K562 treated with DMSO at 1 percent for 4 hours (cell line): Measurements from ENCODE around the gene MLH3. TPM values are rescaled to one million over a fixed set of nuclear protein-coding genes. Genes with fewer than 3 reads are reported as not detected.

Experiments
- total RNA-seq: library from RNA; unstranded; fragments of 300-600 nt; gene quantifications from 2 replicates; pipeline ENCODE4 v1.2.3, GENCODE V29; 2022; ENCODE audit not compliant: insufficient read depth

Gene MLH3
- total RNA-seq, result 0.51 and 2.8 TPM in 2 replicates

DNA sequence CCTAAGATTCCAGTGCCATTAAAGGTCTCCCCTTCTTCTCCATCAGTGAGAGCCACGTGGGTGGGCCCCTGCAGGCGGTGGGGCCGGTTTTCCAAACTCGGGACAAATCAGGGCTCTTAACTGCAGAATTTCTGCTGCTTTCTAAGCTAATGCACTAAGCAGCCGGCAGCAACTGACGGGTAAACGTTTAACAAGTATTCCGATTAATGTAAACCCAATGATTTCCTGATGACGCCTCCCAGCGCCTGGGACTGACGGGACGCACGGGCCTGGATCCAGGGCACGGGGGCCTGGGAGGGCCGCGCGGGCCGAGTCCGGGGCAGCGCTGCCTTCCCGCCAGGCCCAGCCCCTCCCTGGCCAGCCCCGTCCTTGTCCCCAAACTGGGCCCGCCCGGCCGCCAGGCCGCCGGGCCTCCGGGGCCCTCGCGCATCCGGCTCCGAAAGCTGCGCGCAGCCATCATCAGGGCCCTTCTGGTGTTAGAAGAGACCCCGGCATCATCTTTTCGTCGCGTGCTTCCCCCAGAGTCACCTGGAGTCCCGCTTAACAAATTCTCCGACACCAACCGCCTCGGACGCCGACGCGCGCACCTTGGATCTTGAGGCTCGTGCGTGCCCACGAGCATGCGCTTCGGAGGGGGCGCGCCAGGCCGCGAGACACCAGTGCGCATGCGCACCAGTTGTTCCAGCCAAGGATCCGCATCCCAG, at the start of gene MLH3:
TSS of gene MLH3 (minus strand) at position 616 of the 704 bp plus-strand sequence. CDS start 1,812 bp downstream, outside the sequence.

DNA sequence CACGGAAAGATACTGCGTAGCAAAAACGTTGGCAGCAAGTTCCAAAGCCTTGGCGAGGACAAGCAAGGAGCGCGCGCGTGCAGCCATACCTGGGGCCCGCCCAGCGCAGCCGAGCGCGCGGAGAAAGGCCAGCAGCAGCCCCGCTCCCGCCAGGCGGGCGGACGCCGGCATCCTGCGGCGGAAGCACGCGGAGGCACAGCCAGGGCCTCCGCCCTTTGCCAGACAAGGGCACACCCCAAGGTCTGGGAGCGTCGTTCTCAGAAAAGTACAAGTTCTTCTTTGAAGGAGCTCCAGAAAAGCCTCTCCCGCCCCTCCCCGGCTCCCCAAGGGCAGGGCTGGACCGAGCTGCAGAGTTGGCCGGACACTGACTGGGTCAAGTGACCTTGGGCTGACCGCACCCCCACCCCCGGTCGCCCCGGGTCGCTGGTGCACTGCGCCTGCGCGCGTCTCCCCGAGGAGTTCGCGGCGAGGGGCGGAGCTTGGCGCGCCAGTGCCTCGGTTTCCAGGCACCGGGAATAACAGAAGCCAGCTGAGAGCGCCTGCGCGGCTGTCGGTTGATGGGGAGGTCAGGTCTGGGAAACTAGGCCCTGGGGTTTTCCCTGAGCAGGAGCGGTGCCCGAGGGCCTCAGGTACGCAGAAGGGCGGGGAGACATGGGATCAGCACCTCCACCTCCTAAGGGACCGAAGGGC, 18.0 kb upstream of the MLH3 start, which contains the start of gene ZC2HC1C:
TSS of gene ZC2HC1C (plus strand) at position 521 of the 690 bp plus-strand sequence. CDS start 933 bp downstream, outside the sequence.

DNA sequence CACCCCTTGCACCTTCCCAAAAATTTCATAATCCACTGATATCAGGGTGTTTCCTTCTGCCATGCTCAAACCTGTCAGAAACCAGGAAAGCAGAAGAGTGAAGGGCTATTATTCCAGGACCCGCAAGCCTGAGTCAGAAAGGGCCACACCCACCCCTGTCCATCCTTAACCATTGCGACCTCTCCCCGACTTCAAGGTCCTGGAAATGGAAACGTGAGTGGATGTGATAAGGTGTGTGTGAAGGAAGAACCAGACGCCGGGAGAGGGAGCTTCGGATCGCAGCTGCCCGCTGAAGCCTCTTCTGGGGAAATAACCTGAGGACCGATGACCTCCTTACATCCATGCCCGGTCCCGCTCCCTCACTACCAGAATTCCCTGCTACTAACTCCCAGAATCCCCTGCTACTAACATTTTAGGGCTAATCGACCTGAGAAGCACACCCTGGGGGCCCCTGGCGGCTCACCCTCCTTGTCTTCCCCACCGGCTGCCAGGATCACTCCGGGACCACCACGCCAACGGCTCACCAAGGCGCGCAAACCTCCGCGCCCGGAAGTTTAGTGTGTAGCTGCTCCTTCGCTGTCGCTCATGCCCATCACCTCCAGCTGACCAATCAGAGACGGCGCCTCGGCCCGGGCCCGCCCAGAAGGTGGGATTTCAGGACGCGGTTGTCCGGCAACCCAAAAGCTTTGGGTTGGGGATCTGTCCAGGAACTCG, 12.4 kb upstream of the MLH3 start, which contains the start of gene ACYP1:
TSS of gene ACYP1 (minus strand) at position 534 of the 714 bp plus-strand sequence. CDS start at position 63, 471 bp downstream.

DNA sequence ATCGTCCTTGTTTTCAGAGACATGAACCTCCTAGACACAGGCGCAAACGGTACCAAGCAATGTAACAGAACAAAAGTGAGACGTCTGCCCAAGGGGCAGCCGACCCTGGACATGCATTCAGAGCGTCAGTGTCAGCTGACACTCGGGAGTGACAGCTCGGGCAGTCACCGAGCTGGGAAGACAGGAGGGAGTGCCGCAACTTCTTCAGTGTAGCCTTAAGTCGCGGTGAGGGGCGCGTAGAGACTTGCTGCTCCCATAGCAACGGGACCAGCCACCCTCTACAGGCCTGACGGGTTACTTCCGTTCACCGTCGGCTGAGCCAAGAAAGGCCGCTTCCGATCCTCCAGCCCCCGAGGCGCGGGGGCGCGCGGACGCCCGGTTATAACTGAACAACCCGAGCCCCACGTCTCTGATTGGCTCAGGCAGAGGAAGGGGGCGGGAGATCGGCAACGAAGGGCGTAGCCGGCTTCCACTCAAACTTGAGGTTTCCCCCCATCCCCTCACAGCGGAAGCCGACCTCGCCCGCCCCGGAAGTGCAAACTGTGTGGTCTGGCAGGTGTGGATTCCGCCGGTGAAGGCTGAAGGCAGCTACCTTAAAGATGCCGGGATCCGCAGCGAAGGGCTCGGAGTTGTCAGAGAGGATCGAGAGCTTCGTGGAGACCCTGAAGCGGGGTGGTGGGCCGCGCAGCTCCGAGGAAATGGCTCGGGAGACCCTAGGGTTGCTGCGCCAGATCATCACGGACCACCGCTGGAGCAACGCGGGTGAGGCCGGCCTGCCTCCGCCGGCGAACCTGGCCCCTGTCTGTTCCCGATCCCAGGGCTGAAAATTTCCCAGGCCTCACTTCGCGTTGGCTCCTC, 48.6 kb downstream of the MLH3 start, which contains the start of gene EIF2B2:
TSS of gene EIF2B2 (plus strand) at position 530 of the 858 bp plus-strand sequence. CDS start at position 600, 70 bp downstream.

Other genes with a start within 250 kb of the MLH3 start
- gene PROX2, start 175.3 kb downstream of the MLH3 start, total RNA-seq, result 0.34 TPM in 1 of 2 replicates, not detected in the other
- 37.0 and 38.4 TPM in 2 replicates for gene DLST, start 169.6 kb downstream of the MLH3 start, total RNA-seq
- 1.2 and 4.9 TPM in 2 replicates for gene RPS6KL1, start 128.2 kb downstream of the MLH3 start, total RNA-seq
- 1.3 and 1.8 TPM in 2 replicates for gene PGF, start 95.9 kb downstream of the MLH3 start, total RNA-seq
- gene EIF2B2, start 48.5 kb downstream of the MLH3 start, total RNA-seq, result 14.4 and 18.2 TPM in 2 replicates
- gene ACYP1, start 12.6 kb upstream of the MLH3 start, total RNA-seq, result 24.6 and 26.2 TPM in 2 replicates
- 4.2 and 5.8 TPM in 2 replicates for gene ZC2HC1C, start 18.2 kb upstream of the MLH3 start, total RNA-seq
- 17.6 and 19.4 TPM in 2 replicates for gene NEK9, start 75.6 kb upstream of the MLH3 start, total RNA-seq
- gene TMED10, start 125.1 kb upstream of the MLH3 start, total RNA-seq, result 65.5 and 76.6 TPM in 2 replicates
- gene FOS, start 227.4 kb upstream of the MLH3 start, total RNA-seq, result 5.5 and 10.7 TPM in 2 replicates